Measurements from ENCODE around the gene CDH13.

Gene CDH13

DNA sequence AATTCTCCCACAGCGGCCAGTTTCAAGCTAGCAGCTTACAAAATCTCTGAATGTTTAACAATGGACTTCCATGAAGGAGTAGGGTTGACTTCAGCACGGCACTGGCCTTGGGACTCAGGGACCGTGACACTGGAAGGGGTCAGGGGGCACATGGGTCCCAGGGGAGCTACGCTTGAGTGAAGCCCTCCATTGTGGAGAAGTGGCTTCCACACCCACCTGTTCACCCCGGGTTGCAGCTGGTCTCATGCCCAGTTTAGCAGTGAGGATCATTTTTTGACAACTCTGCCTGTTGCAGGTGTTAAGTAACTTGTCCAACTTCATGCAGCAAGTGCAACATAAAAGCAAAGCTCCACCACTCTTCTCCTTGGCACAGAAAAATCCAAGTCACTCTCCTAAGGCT is 510.2 kb downstream of the CDH13 start:
- DNase-seq, result no peak

DNA sequence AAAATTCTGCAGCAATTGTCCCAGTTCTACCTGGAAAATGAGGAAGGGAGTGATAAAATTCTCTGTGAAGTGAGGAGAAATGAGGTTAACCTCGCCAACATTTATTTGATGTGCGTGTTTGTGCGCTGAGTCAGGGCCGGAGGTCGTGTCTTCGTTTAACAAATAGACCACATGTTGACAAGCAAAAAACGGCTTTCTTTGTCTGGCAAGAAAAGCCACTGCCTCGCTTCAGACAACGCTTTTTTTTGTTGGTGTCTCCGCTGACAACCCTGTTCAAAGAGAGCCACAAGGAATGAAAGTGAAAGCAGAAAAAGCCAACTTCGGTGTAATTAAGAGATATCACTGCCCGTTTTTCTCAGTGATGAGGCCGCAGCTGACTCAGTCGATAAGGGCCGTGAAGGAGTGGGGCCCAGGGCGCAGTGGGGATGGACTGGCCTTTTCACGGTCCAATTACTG is 510.6 kb downstream of the CDH13 start:
- no peak for DNase-seq

DNA sequence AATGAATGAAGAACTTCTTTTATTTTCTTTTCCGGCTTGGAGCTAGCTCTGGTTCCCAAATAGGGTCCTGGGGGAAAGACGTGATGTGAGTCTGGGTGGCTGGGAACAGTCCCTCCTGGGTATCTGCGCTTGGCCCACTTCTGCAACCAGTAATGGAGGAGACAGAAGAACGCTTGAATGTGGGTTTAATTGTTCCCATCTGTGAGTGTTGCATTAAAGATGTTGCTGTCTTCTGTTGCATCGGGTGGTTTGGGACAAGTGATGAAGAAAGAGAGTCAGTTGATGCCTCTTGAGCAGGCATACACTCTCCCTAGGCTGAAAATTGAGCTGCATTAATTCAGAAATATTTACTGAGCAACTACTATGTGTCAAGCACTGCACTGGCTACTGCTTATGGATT is 511.1 kb downstream of the CDH13 start:
- no peak for DNase-seq

DNA sequence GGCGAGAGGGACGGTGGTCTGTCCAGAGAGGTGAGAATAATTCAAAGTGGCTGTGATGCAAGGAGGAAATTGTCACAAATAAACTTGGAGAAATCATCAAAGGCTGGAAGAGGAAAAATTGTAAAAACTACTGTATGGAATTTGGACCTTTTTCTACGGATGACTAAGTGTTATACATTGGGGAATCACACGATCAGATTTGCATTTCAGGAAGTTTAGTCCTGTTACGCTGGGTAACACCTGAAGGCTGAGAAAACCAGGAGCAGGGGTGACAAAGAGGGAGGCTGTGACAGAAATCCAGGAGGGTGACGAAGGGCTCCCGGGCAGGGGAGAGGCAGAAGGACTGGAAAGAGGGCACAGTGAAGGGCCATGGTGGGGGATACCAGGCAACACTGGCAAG is 511.7 kb downstream of the CDH13 start:
- DNase-seq, result no peak

DNA sequence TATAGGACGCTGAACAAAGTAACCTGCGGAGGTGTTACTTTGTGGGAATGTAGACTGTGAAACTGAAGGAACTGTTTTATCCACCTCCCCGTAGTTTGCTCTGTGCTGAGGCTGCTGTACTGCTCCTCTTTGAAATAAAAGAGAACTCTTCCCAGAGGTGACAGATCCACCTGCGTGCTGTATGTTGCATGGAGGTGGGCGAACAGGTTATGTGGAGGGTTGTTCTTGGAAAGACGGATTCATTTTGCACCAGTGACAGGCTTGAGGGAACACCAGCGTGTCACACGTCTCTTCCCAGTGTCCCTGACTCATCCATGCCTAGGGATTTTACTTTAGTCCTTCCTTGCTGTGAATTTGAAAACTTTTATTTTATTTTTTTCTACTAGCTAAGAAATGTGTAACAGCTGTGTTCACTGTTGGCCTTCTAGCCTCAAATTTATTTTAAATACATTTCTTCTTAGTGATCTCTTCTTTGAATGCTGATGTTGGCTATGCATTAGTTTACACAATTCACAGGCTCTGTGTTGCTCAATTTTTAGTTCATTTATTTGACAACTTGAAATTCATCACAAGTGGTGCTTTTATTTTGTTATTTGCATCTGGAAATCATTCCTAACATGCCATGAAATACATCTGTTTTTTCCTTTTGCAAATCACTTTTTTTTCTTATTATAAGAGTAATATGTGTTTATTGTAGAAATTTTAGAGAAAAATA is 512.4 kb downstream of the CDH13 start:
- no peak for DNase-seq

DNA sequence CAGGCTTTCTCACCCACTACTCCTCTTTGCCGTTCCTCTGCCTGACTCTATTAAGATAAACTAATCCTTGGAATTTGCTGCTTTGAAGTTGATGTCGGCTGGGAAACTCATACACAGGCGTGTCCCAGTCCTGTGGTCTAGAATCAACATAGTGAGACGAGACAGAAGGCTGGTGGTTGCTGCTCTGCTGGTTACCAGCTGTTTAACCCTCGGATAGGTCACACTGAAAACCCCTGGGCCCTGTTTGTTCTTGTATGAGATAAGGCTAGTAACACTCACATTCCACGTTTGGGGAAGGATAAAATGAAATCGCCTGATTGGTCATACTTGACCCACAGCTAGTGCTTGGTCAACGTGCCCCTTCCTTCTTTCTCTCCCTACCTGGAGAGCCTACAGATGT is 517.0 kb downstream of the CDH13 start:
- no peak for DNase-seq

DNA sequence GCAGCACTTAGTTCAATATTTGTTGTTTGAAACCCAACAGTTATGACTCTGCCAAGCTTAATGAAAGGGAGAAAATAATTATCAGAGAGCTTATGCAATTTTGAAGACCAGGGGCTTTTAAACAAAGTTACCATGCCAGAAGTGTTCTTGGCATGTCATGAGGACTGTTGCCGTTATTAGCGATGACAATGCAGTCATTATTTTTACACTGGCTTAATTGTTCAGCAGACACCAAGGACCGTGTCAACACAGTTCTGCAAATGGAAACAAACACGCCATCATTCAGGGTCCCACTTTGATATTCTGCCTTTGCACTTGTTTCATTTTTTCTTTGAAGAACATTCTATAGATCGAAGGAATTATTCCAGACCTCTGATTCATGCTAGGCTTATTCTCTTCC is 518.5 kb downstream of the CDH13 start:
- no peak for DNase-seq

DNA sequence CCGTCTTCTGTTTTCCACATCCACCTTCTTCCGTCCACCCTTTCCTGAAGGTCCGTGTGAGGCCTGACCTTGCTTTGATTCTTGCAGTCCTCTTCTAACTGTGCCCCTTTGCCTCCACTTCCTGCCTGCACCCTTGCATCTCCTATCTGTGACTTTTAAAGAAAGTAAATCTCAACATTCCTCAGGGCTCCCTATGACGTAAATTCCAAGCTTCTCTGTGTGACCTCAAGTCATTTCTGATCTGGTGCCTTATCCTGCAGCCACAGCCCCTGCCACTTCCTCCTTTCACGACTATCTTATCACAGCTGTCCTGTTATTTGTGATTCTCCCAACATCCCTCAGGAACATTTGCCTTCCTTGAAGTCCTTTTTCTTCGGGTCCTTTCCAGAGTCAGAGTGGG is 520.5 kb downstream of the CDH13 start:
- DNase-seq, result no peak

DNA sequence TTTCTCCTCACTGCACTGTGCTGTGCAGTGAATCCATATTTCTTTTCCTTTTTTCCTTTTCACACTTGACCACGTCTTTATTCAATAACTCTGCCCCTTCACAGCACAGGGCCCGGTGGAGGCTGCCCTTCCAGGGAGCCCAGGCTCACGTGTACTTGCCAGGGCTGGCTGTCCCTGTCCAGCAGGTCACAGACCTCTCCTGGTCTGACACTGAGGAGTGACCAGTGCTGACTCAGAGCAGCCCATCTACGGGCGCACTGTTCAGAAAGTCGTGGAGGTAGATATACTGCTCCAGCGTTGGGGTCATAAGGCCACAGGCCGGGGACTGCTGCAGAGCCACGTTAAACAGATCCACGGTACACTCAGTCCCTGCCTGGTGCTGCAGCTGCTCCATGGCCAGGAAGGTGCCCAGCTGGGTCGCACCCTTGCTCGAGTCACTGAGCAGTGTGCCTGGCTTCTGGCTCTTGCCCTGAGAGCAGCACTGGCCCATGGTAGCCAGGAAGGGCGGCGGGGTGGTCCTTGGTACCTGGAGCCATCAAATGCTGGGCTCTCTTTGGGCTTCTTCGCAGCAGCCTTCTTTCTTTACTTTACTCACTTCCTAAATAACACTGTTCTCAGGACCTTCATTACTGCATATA is 531.7 kb downstream of the CDH13 start:
- no peak for DNase-seq

DNA sequence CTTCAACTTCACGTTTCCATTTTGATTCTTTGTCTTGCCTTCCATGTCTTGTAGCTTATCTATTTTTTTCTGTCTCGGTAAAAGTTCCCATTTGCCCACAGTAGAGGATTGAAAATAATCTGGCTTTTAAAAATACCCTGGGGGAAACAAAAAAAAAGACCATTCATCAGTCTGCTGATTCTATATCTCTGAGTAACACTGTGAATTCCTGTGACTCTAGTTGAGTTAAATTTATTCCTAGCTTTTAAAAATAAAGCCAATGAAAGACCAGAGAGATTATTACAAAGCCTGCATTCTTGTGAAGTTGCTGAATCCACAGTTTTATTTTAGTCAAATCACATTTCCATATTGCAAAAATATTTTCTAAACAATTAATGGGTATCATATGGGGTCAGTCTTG is 532.3 kb downstream of the CDH13 start:
- no peak for DNase-seq

DNA sequence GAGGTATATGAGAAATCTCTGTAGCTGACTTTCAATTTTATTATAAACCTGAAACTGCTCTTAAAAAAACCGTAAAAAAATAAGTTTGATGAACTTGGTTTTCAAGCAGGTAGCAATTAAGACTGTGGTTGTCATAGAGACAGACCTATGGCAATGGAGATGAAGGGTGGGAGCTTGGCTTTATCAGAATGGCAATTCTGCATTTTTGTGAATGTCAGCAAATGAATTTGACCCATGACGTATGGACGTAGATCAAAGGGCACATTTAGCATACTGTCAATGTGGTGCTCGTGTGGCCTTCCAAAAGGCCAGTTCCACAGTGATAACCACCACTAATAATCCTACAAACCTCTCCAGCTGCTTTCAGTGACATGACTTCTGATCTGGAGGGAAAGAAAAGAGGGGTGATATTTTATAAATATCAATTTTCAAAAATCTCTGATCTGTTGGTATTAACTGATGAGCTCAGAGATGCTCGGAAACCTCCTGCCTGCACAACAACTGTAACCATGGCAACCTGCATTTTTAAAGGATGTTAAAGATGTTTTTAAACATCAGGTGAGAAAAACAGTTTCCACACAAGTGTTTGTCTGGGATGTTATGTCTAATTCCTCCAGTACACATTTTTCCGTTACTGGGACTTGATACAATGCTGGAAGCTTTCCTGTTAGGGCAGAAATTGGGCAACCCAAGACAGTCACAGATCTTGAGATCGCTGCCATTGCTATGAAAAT is 533.7 kb downstream of the CDH13 start:
- DNase-seq, result no peak

DNA sequence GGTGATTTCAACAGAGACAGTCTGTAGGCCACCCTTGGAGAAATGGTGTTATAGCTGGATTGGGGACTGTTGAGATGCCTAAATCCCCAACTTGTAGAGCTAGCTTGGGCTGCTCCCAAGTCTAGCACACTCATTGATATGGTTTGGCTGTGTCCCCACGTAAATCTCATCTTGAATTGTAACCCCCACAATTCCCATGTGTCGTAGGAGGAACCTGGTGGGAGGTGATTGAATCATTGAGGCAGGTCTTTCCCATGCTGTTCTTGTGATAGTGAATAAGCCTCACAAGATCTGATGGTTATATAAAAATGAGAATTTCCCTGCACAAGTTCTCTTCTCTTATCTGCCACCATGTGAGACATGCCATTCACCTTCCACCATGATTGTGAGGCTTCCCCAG is 536.0 kb downstream of the CDH13 start:
- DNase-seq, result no peak

DNA sequence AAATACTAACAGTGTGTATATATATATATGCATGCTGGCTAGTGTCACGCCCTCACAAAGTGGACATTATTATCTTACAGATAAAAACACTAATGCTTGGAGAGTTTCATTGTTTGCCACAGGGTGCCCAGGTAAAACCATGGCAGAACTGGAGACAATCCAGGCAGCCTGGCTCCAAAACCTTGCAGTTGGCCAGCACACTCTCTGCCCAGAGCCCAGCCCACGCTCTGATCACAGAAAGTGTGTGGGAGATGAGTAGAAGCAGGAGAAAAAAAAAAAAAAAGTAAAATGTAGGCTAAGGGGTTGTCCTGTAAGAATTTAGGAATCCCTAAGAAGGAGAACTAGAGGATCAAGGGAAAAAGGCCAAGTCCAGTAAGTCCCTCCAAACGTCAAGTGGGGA is 538.0 kb downstream of the CDH13 start:
- DNase-seq, result no peak

DNA sequence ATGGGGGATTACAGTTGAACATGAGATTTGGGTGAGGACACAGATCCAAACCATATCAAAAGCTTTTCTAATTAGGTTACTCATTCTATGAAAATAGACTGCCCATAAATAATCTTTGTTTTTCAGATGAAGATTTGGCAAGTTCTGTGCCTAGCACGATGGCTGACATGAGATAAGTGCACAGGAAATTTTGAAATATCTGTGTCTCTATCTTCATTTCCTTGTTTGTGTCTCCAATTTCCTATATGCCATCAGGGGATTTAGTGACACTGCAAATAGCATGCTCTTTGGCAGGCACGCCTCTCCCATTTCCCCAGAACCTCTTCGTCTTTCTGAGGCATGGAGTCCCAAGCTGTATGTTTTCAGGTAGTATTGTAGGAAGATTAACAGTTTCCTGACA is 544.6 kb downstream of the CDH13 start:
- DNase-seq, result no peak

DNA sequence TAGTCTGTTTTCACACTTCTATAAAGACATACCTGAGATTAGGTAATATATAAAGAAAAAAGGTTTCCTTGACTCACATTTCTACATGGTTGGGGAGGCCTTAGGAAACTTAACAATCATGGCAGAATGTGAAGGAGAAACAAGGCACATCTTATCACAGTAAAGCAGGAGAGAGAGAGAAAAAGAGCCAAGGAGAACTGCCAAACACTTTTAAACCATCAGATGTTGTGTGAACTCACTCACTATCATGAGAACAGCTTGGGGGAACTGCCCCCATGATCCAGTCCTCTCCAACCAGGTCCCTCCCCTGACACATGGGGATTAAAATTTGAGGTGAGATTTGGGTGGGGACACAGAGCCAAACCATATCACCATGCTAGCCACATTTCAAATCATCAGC is 547.9 kb downstream of the CDH13 start:
- DNase-seq, result no peak

DNA sequence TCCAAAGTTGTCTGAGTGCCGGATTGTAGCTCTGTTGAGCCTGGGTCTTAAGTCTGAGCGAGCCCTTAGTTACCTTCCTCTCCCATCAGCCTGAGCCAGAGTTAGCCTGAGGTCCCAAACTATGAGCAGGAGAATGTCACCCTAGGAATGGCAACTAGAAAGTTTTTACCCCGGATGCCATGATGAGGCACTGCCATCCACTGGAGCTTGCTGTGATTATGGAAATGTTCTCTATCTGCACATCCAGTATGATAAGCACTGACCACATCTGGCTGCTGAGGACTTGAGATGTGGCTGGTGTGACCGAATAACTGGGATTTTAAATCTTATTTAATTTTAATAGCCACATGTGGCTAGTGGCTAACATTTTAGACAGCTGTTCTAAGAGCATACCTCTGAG is 550.0 kb downstream of the CDH13 start:
- DNase-seq, result no peak

DNA sequence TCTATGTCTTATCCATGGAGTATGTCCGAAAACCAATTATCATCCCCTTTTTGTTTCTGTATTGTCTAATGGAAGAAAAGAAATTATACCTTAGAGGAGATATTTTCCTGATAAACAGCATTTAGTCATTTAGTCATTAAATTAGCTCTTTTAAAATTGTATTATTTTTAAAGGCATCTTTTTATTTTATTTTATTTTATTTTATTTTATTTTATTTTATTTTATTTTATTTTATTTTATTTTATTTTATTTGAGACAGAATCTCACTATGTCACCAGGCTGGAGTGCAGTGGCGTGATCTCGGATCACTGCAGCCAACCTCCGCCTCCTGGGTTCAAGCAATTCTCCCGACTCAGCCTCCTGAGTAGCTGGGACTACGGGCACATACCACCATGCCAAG is 559.1 kb downstream of the CDH13 start:
- DNase-seq, result no peak

DNA sequence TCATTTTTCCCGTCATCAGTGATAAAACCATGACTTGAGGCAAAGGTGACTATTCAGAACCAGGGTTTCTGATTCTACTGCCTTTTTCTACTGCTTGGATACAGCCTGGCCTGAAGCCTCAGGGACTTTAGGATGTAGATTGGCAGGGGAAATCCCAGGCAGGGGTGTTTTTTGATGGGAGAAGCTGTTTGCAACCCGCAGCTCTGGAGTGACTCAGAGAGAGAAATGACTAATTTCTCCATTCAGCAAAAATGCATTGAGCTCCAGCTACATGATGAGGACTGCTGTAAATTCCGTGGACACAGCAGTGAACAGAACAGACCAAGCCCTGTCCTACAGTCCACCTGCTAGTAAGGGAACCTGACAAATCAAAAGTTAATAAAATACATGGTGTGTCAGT is 560.6 kb downstream of the CDH13 start:
- no peak for DNase-seq

DNA sequence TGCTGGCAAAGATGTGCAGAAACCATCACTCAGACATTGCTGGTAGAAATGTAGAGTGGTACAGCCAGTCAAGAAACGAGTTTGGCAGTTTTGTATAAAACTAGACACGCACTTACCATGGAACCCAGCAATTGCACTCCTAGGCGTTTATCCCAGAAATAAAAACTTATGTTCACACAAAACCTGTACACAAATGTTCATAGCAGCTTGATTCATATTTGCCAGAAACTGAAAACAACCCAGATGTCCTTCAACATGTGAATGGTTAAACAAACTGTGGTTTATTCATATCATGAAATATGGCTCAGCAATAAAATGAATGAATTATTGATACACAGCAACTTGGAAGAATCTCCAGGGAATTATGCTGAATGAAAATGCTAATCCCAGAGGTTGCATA is 570.0 kb downstream of the CDH13 start:
- no peak for DNase-seq

DNA sequence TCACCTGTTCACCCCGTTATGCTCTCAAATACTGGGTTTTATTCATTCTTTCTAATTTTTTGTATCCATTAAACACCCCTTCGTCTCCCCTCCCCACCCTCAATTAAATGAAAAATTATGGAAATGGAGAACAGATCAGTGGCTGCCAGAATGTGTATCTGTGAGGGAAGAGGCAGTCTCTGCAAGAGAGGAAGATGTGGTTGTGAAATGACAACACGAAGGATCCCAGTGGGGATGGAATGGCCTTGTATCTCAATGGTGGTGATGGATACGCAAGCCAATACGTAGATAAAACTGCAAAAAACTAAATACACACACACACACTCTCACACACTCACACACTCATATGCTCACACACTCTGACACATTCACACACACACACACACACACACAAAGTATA is 570.7 kb downstream of the CDH13 start:
- DNase-seq, result no peak

DNA sequence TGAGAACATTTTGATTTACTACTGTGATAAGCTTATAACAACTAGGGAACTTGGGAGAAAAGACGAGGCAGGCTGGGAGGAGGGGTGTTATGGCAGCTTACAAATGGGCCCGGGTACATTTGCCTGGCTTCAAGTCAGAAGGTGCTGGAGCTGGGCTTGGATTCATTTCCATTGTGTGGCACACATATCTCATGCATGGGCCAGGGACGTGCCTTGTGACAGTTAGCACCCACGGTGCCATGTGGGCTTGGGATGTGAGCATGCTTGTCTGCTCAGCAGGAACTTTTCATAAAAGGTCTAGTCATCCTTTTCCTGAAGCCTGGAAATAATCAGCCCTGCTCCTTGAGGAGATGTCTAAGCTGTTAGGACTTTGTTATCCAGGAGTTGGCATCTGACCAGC is 572.2 kb downstream of the CDH13 start:
- DNase-seq, result no peak

DNA sequence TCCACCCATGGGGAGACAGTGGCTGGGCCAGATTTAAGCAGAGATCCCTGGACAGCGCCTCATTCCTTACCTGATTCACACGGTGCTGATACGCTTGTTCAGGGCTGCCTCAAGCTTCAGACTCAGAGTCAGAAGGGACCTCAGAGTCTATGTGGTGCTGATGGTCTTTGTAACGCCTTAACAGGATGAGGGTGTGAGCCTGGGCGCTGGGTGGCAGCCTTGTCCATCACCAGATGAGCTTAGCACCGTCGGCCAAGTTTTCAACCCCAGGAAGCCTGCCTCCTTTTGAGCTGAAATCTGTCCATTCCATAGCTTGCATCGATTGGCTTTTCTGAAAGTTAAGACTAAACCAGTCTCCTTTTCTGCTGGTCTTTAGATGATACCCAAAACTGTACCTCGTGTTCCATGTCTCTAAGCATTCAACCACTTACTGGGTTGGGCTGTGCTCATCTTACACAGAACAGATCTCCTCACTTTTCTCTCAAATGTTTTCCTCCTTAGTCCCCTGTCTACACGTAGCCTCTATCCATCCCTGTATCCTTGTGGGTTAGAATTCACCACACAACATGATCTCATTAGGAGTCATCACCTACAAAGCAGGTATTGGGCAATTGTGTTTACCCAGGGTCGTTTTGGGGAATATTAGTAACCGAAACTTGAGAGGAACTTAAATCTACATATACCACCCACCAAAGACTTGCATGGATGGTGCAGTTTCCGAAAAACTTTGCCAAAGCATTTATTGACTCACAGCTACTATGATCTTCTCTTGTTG is 573.4 kb downstream of the CDH13 start:
- no peak for DNase-seq

DNA sequence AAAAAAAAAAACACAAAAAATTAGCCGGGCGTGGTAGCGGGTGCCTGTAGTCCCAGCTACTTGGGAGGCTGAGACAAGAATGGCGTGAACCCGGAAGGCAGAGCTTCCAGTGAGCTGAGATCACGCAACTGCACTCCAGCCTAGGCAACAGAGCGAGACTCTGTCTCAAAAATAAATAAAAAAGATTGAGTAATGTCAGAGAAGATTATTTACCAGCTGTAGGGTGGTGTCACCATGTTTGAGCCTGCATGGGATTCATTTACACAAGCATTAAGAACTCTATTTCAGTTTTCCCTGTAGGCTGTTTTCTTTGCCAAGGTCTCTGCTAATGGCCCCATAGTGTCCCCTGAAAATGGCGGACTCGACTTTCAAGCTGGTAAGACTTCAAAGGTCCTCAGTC is 575.0 kb downstream of the CDH13 start:
- DNase-seq, result no peak

DNA sequence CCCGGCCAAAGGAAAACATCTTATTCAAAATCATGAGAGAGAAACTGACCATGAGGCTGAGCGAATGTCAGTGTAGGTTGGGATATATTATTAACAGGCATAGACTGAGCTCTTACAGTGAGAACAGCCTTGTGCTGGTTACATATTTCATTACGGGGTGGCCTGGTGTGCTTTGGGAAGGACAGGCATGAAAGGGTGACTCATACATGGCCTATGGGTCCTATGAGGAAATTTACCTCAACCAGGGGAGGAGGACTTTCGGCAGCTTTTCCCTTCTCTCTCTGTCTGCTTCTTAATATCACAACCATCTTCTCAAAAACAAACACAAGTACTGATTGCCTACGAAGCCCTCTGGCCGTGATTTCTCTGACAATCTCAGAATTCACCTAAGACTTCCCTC is 579.1 kb downstream of the CDH13 start:
- DNase-seq, result no peak

Data from CD4-positive, alpha-beta T cell treated with Interleukin-15 for 1 hour (primary cell).